GM21423 (cell line): Measurements from ENCODE around the gene ITPR2.
"Not testable (repeated sequence)": the region's sequence is repeated elsewhere in the genome, so short reads cannot be mapped to it uniquely, and the experiment has no call there.

Experiments
- ATAC-seq: cut with Tn5 transposase; IDR thresholded peaks from one replicate; pipeline ENCODE4 v1.9.1; 2021; ENCODE audit warnings: mild to moderate bottlenecking, moderate library complexity; ENCODE audit not compliant: unreplicated experiment

The ITPR2 gene

GRCh38 chr12:26488351-26488750 is 344.6 kb downstream of the ITPR2 start:
- ATAC-seq: no peak

- ATAC-seq: peak; percentile 85
These were observed 359.7 kb downstream of the ITPR2 start for GRCh38 chr12:26473291-26473690.

DNA sequence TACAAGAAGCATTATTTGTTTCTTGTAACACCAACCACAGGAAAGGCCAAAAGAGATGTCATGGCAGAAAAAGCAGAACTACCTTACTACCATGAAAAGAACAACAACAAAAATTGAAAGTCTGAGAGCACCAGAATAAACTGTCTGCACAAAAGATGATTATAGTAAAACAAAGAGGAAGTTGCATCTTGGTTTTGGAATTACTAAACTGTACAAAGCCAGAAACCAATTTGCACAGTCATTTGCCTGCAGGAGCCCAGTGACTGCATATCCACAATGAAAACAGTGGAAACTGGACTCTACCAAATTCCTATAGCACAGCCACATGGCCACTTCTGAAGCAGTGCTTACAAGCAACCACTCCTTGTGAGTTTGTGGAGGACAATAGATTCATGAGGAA is 361.4 kb downstream of the ITPR2 start:
- ATAC-seq: peak; percentile 76

- no peak for ATAC-seq
These were observed 363.4 kb downstream of the ITPR2 start for GRCh38 chr12:26469421-26470180.

GRCh38 chr12:26467351-26467750 is 365.6 kb downstream of the ITPR2 start:
- no peak for ATAC-seq

GRCh38 chr12:26466726-26467125 is 366.3 kb downstream of the ITPR2 start:
- ATAC-seq: no peak

DNA sequence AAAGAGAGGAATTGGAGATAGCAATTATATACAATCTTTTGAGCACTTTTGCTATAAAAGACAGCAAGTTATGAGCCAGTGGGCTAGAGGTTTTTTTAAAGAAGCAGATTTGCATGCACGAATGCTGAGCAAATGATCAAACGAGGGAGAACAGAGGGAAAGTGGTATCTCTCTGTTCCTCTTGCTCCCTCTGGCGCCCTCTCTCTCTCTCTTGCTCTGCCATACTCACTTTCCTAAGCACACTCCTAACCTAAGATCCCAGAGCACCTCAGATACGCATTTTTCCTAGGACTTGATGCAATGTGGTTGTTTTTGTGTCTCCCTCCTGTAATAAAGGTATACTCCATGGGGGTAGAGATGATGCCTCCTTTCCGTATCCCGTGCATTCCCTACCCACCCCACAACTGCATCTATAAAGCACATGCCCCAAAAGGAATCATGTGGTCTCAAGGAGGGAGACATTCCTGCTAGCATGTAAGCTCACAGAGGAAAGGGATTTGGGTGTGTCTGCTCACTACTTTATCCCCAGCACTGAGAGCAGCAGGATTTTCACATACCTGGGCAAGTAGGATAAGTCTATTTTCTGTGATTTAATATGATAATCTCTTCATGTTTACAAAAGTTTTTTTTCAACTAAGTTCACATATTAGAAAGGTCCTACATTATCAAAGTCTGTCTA is 367.4 kb downstream of the ITPR2 start:
- no peak for ATAC-seq

DNA sequence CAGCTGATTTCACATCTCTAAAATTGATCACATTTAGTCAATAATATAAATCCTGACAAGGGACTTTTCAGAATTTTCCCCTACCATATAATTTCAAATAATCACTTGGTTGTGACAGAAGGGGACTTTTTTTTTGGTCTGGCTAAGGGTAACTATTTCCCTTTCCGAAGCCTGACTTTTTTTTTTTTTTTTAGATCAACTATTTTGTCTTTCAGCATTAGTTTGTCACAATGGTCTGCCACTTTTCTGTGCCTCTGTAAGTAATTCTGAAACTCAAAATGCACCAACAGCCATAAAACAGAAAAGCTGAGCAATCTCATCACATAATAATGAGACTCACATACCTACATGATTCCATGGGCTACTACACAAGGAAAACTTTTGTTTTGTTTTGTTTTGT is 371.2 kb downstream of the ITPR2 start:
- no peak for ATAC-seq

GRCh38 chr12:26460361-26460760 is 372.6 kb downstream of the ITPR2 start:
- ATAC-seq: no peak

- ATAC-seq: no peak
These were observed 376.9 kb downstream of the ITPR2 start for GRCh38 chr12:26455936-26456574.

- ATAC-seq: no peak
These were observed 379.7 kb downstream of the ITPR2 start for GRCh38 chr12:26453246-26453645.

- no peak for ATAC-seq
These were observed 380.5 kb downstream of the ITPR2 start for GRCh38 chr12:26452511-26452910.

DNA sequence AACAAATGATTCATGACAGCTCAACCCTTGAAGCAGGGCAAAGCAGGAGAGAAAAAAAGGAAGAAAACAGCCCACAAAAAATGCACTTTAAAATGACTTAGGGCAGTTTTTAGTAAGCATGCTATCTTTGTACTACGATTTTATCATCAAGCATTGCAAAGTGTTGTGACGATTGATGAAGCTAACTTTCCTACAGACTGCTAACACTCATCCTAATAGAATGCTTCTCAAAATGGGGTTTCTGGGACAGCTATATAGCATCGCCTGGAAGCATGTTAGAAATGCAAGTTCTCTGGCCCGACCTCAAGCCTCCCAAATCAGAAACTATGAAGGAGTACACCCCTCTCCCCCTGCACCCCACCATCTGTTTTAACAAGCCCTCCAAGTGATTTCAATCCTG is 381.2 kb downstream of the ITPR2 start:
- no peak for ATAC-seq

- ATAC-seq: no peak
These were observed 387.1 kb downstream of the ITPR2 start for GRCh38 chr12:26445909-26446308.

DNA sequence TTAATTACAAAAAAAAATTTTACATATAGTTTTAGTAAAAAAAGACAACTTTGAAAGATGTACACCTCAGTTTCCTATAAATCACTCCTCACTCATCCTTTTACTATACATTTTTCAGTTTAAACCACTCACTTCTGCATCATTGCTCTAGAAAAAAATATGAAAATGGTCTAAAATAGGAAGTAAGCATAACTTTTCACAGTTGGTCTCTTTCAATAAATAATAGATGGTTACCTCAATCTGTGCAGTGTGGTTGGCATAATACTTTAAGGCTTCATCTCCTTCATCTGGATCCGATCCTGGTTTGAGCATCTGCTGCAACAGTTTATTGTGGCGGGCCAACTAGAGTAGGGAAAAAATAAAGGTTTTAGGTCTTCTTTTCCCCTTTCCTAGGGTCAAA is 389.7 kb downstream of the ITPR2 start:
- ATAC-seq: no peak

GRCh38 chr12:26441434-26441833 is 391.6 kb downstream of the ITPR2 start:
- ATAC-seq: no peak

- no peak for ATAC-seq
These were observed 398.0 kb downstream of the ITPR2 start for GRCh38 chr12:26435069-26435404.

DNA sequence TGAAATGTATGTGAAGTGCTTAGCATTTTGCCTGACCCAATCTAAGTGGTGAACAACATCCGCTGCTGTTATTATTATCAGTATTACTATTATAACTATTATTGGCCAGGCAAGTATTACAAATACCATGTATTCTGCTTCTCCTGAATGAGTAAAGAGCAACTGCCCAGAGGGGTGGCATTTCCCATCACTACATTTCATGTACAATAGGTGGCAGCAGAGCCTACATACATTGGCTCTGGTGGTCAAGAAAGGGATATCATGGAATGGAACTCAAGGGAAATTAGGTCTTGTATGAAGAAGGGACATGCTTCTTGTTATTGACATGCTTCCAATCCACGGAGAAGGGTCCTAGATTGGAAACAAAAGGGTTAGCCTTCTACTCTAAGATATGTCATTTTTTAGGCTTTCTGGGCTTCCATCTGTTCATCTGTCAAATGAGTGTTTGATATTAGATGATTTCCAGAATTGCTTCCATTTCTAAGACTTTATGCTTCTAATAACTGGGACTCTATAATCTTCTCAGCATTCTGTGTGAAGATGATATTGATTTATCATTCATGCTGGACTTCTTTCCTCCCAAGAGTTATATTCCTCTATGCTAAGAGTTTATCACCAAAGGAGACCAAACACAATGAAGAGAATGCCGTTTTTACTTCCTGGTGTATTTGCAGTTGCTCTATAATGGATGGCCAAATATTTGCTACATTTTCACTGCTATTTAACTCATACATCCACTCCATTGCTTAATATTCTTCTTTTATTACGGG is 398.5 kb downstream of the ITPR2 start:
- no peak for ATAC-seq

DNA sequence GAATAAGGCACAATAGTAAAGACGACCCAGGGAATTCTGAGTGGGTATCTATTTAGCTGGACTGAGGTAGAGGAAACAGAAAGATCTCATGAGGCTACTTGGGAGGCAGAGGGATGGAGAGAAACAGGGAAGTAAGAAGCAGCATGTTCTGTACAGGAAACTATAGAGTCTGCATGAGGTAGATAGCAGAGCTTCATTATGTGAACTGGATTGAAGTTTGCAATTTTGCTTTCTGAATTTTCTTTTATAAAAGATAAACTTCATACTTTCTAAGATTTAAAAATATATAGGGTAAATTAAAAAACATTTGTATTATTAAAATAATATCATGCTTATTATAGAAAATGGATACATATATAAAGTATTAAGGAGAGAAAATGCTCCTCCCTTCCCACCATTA is 399.3 kb downstream of the ITPR2 start:
- not testable (repeated sequence) for ATAC-seq

DNA sequence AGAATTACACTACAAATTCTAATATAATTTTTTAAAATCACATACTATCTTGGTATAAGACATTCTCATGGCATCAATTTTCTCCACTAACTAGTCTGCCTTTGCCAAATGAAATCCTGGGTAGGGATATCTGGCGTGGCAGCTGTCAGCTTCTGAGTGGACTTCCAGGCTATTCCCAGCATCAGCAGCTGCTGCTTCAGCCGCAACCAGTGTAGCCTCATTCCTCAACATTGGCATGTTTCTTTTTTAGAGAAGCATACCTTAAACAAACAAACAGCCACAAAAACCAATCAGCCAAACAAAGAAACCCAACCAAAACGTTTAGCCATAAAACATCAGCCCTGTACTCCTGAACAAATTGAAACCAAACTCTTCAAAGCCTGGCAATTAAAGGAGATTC is 401.8 kb downstream of the ITPR2 start:
- no peak for ATAC-seq

GRCh38 chr12:26430596-26430995 is 402.4 kb downstream of the ITPR2 start:
- ATAC-seq: not testable (repeated sequence)
